ENCODE measurements around the gene ARHGEF7.

The ARHGEF7 gene

GRCh38 chr13:111099290-111099689, 15.8 kb upstream of the ARHGEF7 start:
- no peak for DNase-seq

- no peak for DNase-seq
These were observed 5.1 kb upstream of the ARHGEF7 start for GRCh38 chr13:111110054-111110453.

GRCh38 chr13:111111376-111111937, 3.7 kb upstream of the ARHGEF7 start:
- DNase-seq, result no peak

GRCh38 chr13:111112196-111112595, 2.9 kb upstream of the ARHGEF7 start:
- no peak for DNase-seq

GRCh38 chr13:111114362-111115060, 599 bp upstream of the ARHGEF7 start:
- DNase-seq, result peak; percentile 84

GRCh38 chr13:111115965-111116521, 933 bp downstream of the ARHGEF7 start:
- DNase-seq, result peak; percentile 79

GRCh38 chr13:111116856-111117255, 1.7 kb downstream of the ARHGEF7 start:
- no peak for DNase-seq

- DNase-seq, result no peak
These were observed 2.2 kb downstream of the ARHGEF7 start for GRCh38 chr13:111117289-111117688.

- no peak for DNase-seq
These were observed 2.9 kb downstream of the ARHGEF7 start for GRCh38 chr13:111117961-111118360.

GRCh38 chr13:111118898-111119607, 3.9 kb downstream of the ARHGEF7 start:
- no peak for DNase-seq

GRCh38 chr13:111119966-111120365, 4.9 kb downstream of the ARHGEF7 start:
- DNase-seq, result no peak

GRCh38 chr13:111120422-111120821, 5.3 kb downstream of the ARHGEF7 start:
- no peak for DNase-seq

GRCh38 chr13:111120913-111121312, 5.8 kb downstream of the ARHGEF7 start:
- DNase-seq, result no peak

- peak; percentile 41 for DNase-seq
These were observed 6.4 kb downstream of the ARHGEF7 start for GRCh38 chr13:111121506-111121905.

- DNase-seq, result peak; percentile 60
These were observed 6.9 kb downstream of the ARHGEF7 start for GRCh38 chr13:111122056-111122455.

GRCh38 chr13:111122631-111123030, 7.5 kb downstream of the ARHGEF7 start:
- DNase-seq, result no peak

GRCh38 chr13:111123221-111123620, 8.1 kb downstream of the ARHGEF7 start:
- DNase-seq, result no peak

GRCh38 chr13:111123649-111124048, 8.5 kb downstream of the ARHGEF7 start:
- no peak for DNase-seq

GRCh38 chr13:111126509-111126908, 11.4 kb downstream of the ARHGEF7 start:
- no peak for DNase-seq

- no peak for DNase-seq
These were observed 14.5 kb downstream of the ARHGEF7 start for GRCh38 chr13:111129465-111130115.

GRCh38 chr13:111130116-111130508, 15.0 kb downstream of the ARHGEF7 start:
- DNase-seq, result no peak

- DNase-seq, result no peak
These were observed 15.9 kb downstream of the ARHGEF7 start for GRCh38 chr13:111131048-111131447.

GRCh38 chr13:111131611-111132010, 16.5 kb downstream of the ARHGEF7 start:
- DNase-seq, result no peak

Data from right kidney (tissue), 1 donor.